GM21447 (cell line): ENCODE results near the gene CNGA4.

Experiments
- ATAC-seq: cut with Tn5 transposase; IDR thresholded peaks from one replicate; pipeline ENCODE4 v1.9.1; 2021; ENCODE audit not compliant: unreplicated experiment

Gene CNGA4, protein sequence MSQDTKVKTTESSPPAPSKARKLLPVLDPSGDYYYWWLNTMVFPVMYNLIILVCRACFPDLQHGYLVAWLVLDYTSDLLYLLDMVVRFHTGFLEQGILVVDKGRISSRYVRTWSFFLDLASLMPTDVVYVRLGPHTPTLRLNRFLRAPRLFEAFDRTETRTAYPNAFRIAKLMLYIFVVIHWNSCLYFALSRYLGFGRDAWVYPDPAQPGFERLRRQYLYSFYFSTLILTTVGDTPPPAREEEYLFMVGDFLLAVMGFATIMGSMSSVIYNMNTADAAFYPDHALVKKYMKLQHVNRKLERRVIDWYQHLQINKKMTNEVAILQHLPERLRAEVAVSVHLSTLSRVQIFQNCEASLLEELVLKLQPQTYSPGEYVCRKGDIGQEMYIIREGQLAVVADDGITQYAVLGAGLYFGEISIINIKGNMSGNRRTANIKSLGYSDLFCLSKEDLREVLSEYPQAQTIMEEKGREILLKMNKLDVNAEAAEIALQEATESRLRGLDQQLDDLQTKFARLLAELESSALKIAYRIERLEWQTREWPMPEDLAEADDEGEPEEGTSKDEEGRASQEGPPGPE

DNA sequence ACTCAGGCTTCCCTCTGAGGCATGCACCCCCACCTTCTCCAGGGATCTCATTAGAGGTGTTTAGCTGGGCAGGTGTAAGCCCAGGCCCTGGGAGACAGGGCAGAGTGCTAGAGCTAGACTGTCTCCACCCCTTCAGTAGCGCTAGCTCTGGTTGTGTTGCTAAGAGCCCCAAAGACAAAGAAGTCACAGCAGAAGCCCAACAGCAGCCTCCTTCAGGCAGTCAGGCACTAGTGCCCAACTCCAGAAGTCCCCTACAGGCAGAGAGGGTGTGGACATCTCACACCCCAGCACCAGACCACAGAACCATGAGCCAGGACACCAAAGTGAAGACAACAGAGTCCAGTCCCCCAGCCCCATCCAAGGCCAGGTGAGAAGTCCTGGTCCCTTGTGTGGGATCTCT, at the start of gene CNGA4:
Gene CNGA4 (plus strand): TSS at position 188 of the 400 bp plus-strand sequence. CDS start 118 bp downstream, at position 306.
- no peak for ATAC-seq

DNA sequence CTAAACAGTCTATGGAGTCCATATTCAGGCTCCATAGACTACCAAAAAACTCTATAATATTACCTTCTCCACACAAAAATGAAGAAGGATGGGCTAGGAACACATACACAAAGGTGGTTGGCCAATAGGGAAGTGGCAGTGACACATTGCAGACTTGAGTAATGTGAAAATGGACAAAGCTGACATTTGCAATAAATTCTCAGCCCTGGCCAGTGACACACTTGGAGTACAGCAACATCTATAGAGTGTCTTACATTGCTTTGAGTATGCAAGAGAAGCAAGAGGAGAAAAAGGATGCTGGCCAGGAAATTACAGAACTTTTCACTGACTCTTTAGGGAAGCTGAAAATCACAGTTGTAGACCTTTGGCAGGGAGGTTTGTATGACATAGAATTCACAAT, 47.1 kb upstream of the CNGA4 start:
- ATAC-seq, result no peak

DNA sequence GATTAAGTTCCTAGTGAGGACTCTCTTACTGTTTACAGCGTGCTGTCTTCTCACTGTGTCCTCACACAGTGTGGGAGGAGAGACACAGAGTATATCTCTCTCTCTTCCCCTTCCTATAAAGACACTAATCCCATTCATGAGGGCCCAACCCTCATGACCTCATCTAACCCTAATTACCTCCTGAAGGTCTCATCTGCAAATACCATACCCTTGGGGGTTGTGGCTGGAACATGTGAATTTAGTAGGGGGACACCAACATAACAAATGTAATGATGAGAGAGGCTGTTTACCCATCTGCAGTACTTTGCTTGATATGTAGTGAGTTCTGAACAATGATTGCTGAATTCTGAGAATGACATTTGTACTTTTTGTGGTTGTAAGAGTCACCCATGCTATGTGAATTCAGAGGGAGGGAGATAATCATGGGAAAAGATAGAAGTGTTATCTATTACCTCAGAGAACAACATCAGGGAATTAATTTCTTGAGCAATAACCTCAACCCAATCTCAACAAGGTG, 44.8 kb upstream of the CNGA4 start:
- no peak for ATAC-seq

DNA sequence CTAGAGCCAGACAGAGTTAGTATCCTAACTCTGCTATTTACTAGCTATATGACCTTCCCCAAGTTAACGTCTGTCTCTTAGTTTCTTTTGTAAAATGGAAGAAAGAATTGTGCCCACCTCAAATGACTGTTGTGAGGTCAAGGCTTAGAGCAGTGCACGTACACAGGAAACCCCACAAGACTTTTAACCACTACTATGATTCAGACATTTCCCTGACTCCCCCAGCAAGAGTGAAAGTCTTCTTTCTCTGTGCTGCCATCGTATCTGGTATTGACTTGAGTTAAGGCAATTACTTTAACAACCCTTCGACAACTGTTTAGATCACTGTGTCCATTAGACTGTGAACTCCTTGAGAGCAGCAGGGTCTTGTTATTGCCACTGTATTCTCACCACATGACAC, 42.5 kb upstream of the CNGA4 start:
- no peak for ATAC-seq

DNA sequence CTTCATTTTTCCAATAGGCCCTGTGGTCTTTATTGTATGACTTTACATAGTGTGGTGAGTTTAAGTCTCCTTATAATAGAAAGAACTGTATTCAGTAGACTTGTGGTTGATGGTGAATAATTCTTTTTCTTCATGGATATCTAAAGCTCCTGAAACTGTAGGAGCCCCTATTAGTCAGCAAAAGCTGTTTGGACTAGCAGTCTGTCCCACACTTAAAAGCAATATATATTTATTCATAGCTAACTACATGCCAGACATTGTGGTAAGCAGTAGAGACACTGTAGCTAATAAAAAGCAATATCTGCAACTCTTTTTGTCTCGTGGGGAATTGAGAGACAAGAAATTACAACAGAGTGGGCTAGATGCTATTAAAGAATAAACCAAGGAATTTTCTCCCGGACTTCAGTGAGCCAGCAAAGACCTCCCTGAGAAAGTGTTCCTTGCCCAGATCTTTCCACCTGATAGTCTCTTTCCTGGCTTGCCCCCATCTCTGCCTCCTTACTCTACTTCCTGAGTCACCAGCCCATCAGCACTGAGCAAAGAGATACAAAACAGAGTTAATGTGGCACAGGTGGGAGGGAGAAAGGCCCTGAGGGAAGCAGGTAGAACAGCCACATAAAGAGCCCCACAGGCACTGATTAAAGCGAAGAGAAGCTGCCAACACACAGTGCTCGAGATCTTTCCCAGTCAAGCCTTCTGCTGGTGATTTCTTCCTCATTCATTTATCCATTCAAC, 41.3 kb upstream of the CNGA4 start:
- no peak for ATAC-seq

DNA sequence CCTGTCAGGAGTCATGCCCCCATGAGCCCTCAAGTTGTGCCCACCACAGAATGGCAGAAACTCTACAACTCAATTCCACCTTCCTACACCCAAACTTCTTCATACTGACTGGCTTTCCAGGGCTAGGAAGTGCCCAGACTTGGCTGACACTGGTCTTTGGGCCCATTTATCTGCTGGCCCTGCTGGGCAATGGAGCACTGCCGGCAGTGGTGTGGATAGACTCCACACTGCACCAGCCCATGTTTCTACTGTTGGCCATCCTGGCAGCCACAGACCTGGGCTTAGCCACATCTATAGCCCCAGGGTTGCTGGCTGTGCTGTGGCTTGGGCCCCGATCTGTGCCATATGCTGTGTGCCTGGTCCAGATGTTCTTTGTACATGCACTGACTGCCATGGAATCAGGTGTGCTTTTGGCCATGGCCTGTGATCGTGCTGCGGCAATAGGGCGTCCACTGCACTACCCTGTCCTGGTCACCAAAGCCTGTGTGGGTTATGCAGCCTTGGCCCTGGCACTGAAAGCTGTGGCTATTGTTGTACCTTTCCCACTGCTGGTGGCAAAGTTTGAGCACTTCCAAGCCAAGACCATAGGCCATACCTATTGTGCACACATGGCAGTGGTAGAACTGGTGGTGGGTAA, 39.6 kb upstream of the CNGA4 start, which contains the start of gene OR52W1:
Gene OR52W1 (plus strand): TSS at position 51 of the 637 bp plus-strand sequence. CDS start 0 bp downstream, at position 51.
- no peak for ATAC-seq

DNA sequence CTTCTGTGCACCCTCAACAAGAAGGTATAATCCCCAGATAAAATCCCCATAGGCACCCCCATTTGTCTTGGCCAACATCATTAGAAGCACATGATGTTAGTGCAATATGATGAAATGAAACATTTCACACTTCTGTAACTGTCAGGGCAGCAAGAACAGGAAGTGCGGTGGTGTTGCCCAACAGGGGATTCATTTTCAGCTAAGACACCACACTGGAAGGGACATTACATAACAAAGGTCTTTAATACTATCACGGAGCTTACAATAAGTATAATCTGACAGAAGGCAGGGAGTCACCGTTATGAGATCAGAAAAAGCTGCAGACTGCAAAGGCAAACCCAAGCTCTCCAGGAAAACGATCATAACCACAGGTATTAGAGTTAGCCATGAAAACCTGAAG, 37.9 kb upstream of the CNGA4 start:
- ATAC-seq, result no peak

DNA sequence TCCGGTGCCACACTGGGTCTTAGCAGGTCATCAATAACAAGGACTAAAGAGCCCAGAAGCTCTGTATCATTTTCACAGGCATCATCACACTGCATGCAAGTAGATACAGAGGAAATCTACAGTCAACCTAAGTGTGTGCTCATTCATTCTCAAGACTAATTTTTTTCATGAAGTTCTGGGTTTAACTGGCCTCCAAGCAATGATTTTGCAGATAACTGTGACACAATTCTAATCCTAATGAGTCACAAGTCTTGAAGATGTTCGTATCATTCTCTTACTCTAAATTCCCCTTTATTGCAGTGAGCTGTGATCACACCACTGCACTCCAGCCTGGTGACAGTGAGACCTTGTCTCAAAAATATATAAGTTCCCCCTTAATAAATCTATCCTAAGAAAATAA, 37.4 kb upstream of the CNGA4 start:
- ATAC-seq, result no peak

DNA sequence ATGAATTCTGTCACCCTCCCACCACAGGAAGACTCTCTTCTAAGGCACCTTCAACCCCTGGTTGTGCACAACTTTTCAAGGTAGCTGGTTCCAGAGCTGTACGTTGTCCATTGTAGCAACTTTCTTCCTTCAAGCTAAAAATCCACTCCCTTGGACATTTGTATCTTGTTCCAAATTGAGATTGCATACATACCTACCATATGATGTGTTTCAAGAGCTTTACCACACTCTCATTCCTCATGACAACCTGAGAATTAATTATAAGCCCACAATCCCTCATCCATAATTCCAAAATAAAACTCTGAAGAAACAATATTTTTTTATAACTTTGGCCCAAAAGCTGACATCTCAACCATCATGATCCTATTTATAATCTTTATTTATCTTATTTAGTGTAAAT, 36.8 kb upstream of the CNGA4 start:
- ATAC-seq, result no peak

DNA sequence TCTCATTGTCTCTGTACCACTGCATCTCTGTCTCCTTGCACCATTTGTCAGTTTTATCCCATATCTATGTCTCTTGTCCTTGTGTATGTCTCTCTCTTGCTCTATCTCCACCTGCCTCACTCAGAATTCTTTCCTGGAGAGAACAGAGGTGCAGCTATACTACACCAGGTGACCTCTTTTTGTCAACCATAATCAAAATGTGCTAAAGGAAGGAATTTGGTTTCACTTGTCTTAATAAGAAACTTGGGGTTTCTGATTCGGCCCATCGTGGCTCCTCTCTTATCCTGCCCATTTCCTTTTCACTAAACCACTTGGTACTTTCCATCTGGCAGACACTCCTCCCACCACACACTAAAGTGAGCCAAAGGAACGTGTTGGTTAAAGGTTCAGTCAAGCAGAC, 35.6 kb upstream of the CNGA4 start:
- ATAC-seq, result peak; percentile 75

DNA sequence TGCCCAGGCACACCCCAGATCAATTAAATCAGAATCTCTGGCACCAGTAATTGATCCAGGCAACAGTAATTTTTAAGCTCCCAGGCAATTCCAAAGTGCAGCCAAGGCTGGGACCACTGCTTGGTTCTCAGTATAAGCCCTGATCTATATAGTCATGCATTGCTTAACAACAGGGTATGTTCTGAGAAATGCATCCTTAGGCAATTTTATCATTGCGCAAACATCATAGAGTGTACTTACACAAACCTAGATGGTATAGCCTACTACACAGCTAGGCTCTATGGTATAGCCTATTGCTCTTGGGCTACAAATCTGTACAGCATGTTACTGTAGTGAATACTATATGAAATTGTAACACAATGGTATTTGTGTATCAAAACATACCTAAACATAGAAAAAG, 34.2 kb upstream of the CNGA4 start:
- no peak for ATAC-seq

DNA sequence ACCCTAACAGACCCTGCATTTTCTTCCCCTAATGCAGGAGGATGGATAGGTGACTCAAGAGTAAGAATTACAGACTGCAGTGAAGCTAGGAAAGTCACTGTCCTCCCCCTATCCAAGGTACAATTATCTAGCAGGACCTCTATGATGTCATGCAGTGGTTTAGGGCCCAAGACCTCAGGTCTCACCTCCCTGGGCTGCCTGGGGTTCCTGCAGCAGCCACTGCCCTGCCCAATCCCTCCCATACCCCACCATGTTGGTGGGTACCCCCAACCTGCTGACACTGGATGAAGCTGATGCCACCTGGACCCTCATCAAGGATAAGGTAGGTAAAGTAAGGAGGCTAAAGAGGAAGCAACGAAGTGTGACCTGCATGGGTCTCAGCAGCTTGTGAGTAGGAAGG, 33.5 kb upstream of the CNGA4 start, which contains the start of gene C11orf42:
Gene C11orf42 (plus strand): TSS at position 192 of the 400 bp plus-strand sequence. CDS start 59 bp downstream, at position 251.
- no peak for ATAC-seq

DNA sequence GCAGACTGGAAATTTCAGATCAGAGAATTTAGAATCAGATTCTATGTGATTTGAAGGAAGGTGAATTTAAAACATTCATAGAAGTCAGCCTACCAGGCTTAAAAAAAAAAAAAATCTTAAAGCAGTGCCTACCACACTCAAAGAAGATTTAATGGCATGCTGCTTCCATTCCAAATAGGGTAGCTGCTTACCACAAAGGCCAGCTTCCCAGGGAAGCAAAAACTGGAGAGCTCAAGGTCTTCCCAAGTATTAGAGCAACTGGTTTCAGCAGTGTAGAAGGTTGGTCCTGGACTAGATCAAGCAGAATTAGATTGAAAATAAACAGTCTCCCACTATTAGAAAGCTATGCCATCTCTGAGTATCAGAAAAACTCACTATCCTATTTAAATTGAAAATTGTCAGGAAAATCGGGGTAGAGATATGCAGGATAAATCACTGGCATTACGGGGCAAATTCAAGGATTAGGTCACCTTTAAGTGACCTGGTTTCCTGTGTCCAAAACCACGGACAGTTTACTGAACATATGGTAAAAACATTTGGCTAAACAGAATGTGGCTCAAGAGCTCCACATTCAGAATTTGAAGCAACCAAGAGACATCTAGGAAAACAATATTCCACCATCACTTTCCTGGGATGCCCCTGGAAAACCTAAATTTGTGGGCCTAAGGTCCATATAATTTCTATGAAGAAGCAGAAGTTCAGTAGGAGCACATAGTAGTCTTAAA, 32.3 kb upstream of the CNGA4 start:
- ATAC-seq, result no peak

DNA sequence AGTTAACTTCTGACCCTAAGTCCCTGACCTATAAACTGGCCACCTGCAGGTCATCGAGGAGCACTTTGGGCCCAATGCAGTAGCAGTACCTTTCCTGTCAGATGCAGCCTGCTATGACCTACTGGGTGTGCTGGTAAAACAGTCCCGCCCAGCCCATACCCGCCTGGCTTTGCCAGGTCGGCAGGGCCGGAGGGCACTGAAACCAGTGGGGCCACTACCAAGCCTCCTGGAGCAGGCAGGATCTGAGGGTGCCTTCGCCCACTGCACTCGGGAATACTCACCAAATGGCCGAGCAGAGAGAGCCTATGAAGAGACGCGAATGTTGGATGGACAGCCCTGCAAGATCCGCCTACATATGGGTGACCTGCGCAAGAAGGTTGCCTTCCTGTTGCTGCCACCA, 29.1 kb upstream of the CNGA4 start:
- no peak for ATAC-seq

DNA sequence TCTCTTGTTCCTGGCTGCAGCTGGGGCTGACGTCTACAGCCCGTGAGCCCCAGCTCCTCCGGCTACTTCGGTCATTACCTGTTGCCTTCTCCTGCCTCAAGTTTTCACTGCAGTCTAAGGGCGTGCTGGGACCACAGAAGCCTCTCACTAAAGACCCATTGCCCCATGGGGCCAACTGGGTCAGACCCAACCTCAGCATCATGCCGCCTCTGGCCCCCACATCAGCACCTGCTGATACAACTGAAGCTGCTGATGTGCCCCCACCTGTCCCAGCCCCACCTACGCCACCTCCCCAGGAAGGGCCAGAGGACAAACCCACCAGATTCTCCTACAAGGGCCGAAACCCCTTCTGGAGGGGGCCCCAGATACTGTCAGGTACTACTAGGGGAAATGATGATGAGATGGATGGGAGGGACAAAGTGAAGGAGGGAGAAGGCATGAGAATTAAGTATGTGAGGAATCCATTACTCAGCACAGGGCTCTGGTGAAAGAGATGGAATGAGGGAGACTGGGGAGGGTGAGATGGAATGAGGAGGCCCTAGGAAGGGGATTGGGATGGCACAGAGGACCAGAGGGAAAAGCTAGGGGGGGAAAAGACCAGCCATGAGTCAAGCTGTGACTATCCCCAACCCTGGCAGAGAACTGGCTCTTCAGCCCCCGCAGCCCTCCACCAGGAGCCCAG, 28.5 kb upstream of the CNGA4 start:
- no peak for ATAC-seq

DNA sequence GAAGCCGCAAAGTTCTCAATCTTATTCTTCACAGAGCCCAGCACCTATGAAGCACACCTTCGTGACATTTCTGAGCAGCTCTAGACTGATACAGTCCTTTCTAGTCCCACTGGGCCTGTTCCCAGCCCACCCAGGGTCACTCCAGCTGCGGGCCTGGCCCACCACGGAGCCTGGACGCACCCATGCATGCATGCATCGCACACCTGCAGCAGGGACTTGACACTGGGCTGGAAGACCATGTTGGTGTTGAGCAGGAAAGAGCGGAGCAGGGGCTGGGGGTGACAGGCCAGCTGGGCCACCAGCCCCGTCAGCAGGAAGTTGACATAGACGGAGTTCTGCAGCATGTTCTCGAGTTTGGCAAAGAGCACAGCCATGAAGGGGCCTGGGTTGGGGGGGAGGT, 24.4 kb upstream of the CNGA4 start:
- ATAC-seq, result no peak

DNA sequence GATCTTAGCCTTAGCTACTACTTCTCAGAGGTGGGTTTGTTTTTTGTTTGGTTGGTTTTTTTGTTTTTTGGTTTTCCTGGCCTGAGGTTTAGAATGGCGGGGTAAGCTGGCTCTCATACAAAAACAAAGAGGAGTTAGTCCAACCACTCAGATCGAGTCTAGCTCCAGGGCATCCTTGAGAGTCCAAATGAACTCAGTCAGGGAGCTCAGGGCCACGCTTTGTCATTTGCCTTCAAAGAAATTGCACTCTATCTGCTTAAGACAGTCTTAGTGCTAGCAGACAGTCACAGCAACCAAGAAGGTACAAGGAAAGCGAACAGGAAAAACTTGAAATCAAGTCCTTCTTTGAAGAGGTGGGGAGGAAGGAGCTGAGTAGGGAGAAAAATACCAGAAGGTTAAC, 22.4 kb upstream of the CNGA4 start:
- ATAC-seq, result no peak

DNA sequence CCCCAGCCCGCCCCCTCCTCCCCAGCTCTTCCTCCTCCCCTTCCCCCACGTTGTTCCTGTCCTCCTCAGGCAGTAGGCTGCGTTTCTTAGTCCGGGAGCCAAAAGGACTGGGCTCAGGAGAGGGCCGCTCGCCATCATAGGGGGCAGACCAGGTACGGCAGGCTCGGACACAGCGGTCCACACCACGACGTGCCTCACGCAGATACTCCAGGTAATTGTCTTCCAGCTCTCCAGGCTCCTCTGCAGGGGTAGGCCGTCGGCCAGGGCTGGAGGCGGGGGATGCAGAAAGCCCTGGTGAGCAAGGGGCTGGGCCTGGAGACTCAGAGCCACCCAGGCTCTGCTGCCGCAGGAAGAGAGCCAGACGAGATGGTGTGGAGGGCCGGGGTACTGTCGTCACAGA, 21.2 kb upstream of the CNGA4 start:
- ATAC-seq, result no peak

DNA sequence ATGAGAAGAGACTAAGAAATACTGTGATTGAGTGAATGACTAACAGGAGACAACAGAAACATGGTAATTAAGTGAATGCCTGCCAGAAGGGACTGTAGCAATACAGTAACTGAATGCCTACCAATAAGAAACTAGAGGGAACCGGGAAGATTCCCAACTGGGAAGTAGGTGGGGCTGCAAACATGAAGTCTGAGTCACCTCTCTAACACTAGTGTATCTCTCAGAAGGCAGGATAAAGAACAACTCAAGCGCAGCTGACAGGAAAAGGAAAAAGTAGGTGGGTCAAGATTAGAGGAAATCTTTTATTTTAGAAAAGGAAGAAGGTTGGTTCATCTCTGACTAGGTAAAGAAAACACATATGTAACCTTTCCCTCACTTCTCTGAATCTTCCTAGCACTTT, 19.5 kb upstream of the CNGA4 start:
- no peak for ATAC-seq

DNA sequence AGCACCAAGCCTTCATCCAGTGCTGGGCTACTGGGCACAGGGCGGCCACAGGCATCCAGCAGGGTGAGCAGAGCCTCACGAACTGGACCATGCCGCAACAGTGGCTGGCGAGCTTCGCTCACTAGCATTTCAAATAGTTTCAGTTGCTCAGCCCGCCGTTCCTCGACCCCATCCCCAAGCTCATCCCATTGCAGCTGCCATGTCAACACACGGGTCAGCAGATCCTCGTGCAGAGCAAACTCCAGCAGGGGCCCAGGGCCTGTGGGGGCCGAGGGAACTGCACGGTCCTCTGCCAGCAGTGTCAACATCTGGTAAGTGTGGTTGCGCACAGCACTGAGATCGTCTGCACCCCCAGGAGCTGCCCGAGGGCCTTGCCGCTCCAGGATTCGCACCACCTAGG, 15.0 kb upstream of the CNGA4 start:
- ATAC-seq, result no peak
